HG02943 (cell line): Measurements from ENCODE around the gene ATOSB.

Experiments used
- ATAC-seq: cut with Tn5 transposase; IDR thresholded peaks from one replicate; pipeline ENCODE4 v1.9.1; 2021; ENCODE audit warnings: mild to moderate bottlenecking, low read depth, moderate library complexity; ENCODE audit not compliant: unreplicated experiment

ATOSB gene

GRCh38 chr9:35056571-35057270 is 58.9 kb downstream of the ATOSB start:
- no peak for ATAC-seq

- ATAC-seq = no peak
Observed at GRCh38 chr9:35054871-35055644, 60.6 kb downstream of the ATOSB start.

GRCh38 chr9:35054185-35054835 is 61.4 kb downstream of the ATOSB start:
- ATAC-seq = no peak
